Testis (tissue), 2 donors: ENCODE data around the gene LENG1.

Experiments used
- CTCF ChIP-seq, 3 experiments: fragments of 450-650 bp in 2 of 3; fragments of 200-600 bp in 1 of 3; sonication (generic) in 1 of 3; IDR thresholded peaks; one replicate each; pipeline ENCODE4 v1.5.1; 2016 to 2019; ENCODE audit warnings: antibody characterized with exemption in 3 of 3, mild to moderate bottlenecking in 2 of 3, moderate library complexity in 1 of 3
- POLR2A ChIP-seq: fragments of 450-650 bp; IDR thresholded peaks from one replicate; pipeline ENCODE4 v1.6.1; 2017; ENCODE audit warnings: antibody characterized with exemption, mild to moderate bottlenecking, moderate library complexity

DNA sequence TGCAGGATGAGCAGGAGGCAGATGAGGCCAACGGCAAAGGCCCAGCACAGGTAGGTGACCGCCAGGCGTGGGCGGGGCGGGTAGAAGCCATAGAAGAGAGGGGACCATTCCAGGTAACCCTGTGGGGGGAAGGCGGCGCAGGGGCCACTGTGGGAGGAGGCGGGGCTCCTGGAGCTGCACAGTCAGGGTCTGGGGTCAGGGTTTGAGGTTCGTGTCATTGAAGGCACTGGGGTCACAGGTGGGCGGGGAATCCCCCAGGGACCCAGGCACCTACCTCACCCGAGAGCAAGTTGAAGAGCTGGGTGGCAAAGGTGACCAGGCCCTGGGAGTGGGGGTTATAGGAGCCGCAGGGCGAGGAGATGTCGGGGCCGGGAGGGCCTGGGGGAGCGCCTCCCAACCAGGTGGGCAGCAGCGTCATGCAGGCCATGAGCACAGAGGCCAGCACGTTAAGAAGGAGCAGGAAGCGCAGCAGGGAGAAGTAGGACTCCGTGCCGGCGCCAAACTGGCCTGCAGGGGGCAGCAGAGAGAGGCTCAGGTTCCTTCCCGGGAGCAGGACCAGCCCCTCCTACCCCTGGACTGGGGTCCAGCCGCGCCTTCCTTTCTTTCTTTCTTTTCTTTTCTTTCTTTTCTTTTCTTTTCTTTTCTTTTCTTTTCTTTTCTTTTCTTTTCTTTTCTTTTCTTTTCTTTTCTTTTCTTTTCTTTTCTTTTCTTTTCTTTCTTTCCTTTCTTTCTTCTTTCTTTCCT, 8.8 kb upstream of the LENG1 start:
- TF ChIP-seq CTCF (IDR thresholded peaks at IDR 0.05) (peak; percentile 67 to 88 (median 87)), POLR2A (no peak)
